ENCODE measurements around the gene RGS9.

- TF ChIP-seq, protein P1, sequence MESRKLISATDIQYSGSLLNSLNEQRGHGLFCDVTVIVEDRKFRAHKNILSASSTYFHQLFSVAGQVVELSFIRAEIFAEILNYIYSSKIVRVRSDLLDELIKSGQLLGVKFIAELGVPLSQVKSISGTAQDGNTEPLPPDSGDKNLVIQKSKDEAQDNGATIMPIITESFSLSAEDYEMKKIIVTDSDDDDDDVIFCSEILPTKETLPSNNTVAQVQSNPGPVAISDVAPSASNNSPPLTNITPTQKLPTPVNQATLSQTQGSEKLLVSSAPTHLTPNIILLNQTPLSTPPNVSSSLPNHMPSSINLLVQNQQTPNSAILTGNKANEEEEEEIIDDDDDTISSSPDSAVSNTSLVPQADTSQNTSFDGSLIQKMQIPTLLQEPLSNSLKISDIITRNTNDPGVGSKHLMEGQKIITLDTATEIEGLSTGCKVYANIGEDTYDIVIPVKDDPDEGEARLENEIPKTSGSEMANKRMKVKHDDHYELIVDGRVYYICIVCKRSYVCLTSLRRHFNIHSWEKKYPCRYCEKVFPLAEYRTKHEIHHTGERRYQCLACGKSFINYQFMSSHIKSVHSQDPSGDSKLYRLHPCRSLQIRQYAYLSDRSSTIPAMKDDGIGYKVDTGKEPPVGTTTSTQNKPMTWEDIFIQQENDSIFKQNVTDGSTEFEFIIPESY (IDR thresholded peaks at IDR 0.05) = no peak
- TF ChIP-seq, protein P2, sequence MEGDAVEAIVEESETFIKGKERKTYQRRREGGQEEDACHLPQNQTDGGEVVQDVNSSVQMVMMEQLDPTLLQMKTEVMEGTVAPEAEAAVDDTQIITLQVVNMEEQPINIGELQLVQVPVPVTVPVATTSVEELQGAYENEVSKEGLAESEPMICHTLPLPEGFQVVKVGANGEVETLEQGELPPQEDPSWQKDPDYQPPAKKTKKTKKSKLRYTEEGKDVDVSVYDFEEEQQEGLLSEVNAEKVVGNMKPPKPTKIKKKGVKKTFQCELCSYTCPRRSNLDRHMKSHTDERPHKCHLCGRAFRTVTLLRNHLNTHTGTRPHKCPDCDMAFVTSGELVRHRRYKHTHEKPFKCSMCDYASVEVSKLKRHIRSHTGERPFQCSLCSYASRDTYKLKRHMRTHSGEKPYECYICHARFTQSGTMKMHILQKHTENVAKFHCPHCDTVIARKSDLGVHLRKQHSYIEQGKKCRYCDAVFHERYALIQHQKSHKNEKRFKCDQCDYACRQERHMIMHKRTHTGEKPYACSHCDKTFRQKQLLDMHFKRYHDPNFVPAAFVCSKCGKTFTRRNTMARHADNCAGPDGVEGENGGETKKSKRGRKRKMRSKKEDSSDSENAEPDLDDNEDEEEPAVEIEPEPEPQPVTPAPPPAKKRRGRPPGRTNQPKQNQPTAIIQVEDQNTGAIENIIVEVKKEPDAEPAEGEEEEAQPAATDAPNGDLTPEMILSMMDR (IDR thresholded peaks at IDR 0.05; ENCODE audit: low read depth, low read length, missing input control) = no peak
- TF ChIP-seq RAD21 (IDR thresholded peaks at IDR 0.05) (no peak), GABPA (IDR thresholded peaks at IDR 0.05 in 1 of 2, conservative IDR thresholded peaks at IDR 0.05 in 1 of 2) (no peak), EGR1 (IDR thresholded peaks at IDR 0.05; ENCODE audit: low read depth in 2 of 2) (no peak), TAF1 (conservative IDR thresholded peaks at IDR 0.05) (no peak), YY1 (IDR thresholded peaks at IDR 0.05) (no peak), FOXA1 (IDR thresholded peaks at IDR 0.05) (no peak), REST (IDR thresholded peaks at IDR 0.05) (no peak)
- TF ChIP-seq, protein P3, sequence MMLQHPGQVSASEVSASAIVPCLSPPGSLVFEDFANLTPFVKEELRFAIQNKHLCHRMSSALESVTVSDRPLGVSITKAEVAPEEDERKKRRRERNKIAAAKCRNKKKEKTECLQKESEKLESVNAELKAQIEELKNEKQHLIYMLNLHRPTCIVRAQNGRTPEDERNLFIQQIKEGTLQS (IDR thresholded peaks at IDR 0.05) = no peak
Observed at GRCh38 chr17:65205655-65206054, 68.5 kb downstream of the RGS9 start.

All from liver (tissue), 3 donors.